HFFc6 (cell line): ENCODE results near the gene ADAMTS13. TPM values are rescaled to one million over a fixed set of nuclear protein-coding genes. Genes with fewer than 3 reads are reported as not detected.

Experiments used
- DNase-seq: peaks from one replicate; pipeline ENCODE4 v3.0.0-alpha.2; 2018
- H3K27ac Mint-ChIP-seq: 2 replicates; pipeline ENCODE4 v1.8.0; 2020; ENCODE audit warnings: mild to moderate bottlenecking, mixed read lengths
- H3K27me3 Mint-ChIP-seq: 2 replicates; pipeline ENCODE4 v1.8.0; 2021; ENCODE audit warnings: mild to moderate bottlenecking, moderate library complexity, mixed read lengths; ENCODE audit not compliant: insufficient read depth
- H3K36me3 Mint-ChIP-seq: 2 replicates; pipeline ENCODE4 v1.8.0; 2021; ENCODE audit warnings: low read depth, mixed read lengths
- H3K4me1 Mint-ChIP-seq: 2 replicates; pipeline ENCODE4 v1.8.0; 2020; ENCODE audit warnings: low read depth, mixed read lengths
- H3K4me3 Mint-ChIP-seq: 2 replicates; pipeline ENCODE4 v1.8.0; 2020; ENCODE audit warnings: mild to moderate bottlenecking, moderate library complexity, mixed read lengths
- H3K9me3 Mint-ChIP-seq: 2 replicates; pipeline ENCODE4 v1.8.0; 2020; ENCODE audit warnings: mild to moderate bottlenecking, mixed read lengths
- total RNA-seq, 6 experiments: library from RNA; stranded (reverse); fragmentation: NEBNext Ultra II Directional; extraction: Animal tissue kit (Norgen Biotek cat#: 25700); gene quantifications; 2 replicates in 1 of 6; 3 replicates in 5 of 6; pipeline ENCODE4 v1.2.3, GENCODE V29; 2021
- TF ChIP-seq, protein P1 (sequence below): fragments of 200-600 bp; sonication (generic); IDR thresholded peaks from 2 replicates; pipeline ENCODE4 v1.5.0; 2021; ENCODE audit warnings: antibody characterized with exemption, mild to moderate bottlenecking

ADAMTS13 gene
- total RNA-seq, 6 experiments from 2014 or later: 0.41 to 1.2 (median 0.74) TPM

DNA sequence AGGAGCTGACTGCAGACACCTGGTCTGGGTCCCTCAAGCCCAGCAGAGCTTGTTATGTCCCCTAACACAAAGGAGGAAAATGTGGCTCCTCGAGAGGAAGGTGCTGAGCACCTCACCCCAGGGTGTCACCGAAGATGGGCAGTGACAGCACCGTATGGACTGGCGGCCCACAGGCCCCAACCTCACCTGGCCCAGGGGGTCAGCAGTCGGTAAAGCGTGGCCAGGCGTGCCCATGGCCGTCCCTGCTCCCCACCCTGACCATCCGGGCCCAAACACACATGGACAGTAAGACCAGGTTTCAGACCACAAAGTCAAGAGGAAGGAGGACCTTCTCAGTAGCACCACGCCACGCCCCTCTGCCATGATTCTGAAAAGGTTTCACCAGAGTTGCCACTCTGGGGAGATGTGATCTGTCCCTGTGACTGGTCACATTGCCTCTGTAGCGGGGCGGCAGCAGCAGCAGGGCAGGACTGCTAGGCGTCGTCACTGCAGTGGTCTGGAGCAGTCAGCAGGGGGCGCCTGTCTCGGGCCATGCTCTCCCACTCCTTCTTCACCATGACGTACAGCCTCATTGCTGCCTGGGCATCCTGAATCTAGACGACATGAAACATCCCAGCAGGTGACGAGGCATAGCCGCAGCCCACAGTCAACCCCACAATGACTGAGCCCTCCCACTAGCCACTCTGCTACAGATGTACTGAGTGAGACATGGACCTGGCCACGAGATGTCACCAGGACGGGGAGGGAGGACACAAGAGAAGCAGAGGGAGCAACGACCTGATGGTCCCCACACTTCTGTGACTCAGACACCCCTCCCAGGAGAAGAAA, 15.5 kb upstream of the ADAMTS13 start:
- H3K27ac Mint-ChIP-seq: peak overlapping the region; percentile 38
- H3K27me3 Mint-ChIP-seq: peaks cover 2% of the 10 kb centered on the region
- peaks cover 37% of the 10 kb centered on the region for H3K36me3 Mint-ChIP-seq
- no peak overlapping the region for H3K4me3 Mint-ChIP-seq
- TF ChIP-seq, protein P1, sequence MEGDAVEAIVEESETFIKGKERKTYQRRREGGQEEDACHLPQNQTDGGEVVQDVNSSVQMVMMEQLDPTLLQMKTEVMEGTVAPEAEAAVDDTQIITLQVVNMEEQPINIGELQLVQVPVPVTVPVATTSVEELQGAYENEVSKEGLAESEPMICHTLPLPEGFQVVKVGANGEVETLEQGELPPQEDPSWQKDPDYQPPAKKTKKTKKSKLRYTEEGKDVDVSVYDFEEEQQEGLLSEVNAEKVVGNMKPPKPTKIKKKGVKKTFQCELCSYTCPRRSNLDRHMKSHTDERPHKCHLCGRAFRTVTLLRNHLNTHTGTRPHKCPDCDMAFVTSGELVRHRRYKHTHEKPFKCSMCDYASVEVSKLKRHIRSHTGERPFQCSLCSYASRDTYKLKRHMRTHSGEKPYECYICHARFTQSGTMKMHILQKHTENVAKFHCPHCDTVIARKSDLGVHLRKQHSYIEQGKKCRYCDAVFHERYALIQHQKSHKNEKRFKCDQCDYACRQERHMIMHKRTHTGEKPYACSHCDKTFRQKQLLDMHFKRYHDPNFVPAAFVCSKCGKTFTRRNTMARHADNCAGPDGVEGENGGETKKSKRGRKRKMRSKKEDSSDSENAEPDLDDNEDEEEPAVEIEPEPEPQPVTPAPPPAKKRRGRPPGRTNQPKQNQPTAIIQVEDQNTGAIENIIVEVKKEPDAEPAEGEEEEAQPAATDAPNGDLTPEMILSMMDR: peak; percentile 95
- peak; percentile 62 for DNase-seq
- H3K9me3 Mint-ChIP-seq: no peaks in the 10 kb centered on the region
- H3K4me1 Mint-ChIP-seq: peaks cover 22% of the 10 kb centered on the region

DNA sequence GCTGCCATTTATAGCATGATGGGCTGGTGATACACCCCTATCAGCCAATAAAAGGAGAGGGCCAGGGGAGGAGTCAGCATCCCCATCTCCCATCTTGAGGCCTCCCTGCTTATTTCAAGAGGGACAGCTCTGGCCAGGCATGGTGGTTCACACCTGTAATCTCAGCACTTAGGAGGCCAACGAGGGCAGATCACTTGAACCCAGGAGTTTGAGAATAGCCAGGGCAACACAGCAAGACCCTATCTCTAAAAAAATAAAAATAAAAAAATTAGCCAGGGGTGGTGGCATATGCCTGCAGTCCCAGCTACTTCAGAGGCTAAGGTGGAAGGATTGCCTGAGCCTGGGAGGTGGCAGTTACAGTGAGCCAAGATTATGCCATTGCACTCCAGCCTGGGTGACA, 14.1 kb upstream of the ADAMTS13 start:
- H3K4me3 Mint-ChIP-seq: no peak overlapping the region
- DNase-seq: no peak
- H3K9me3 Mint-ChIP-seq: no peaks in the 10 kb centered on the region
- TF ChIP-seq, protein P1: no peak
- H3K27me3 Mint-ChIP-seq: peaks cover 3% of the 10 kb centered on the region
- H3K36me3 Mint-ChIP-seq: peaks cover 37% of the 10 kb centered on the region
- H3K27ac Mint-ChIP-seq: no peak overlapping the region
- H3K4me1 Mint-ChIP-seq: peaks cover 22% of the 10 kb centered on the region

DNA sequence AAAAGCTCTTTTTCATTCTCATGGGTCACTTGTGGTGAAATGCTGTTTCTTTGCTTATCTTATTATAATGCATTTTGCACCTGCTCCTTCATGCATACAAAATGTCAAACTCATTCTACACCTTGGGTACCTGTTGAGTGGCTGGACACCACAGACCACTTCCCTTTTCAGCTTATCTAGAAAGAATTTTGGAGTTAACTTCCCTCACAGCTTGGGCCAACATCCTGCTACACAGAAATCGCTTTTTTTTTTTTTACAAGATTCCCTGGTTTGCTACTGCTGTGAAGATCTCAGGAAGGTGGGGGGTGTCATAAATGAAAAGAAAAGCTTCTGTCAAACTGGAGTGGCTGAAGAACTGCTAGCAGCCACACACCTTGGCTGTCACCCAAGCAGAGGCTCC, 7.0 kb upstream of the ADAMTS13 start:
- DNase-seq: no peak
- Mint-ChIP-seq H3K27ac (no peak overlapping the region), H3K27me3 (peaks cover 1% of the 10 kb centered on the region; the same call in 1 of the 2 replicates), H3K4me1 (peaks cover 16% of the 10 kb centered on the region), H3K9me3 (no peaks in the 10 kb centered on the region), H3K36me3 (peaks cover 13% of the 10 kb centered on the region), H3K4me3 (no peak overlapping the region)
- TF ChIP-seq, protein P1: no peak

DNA sequence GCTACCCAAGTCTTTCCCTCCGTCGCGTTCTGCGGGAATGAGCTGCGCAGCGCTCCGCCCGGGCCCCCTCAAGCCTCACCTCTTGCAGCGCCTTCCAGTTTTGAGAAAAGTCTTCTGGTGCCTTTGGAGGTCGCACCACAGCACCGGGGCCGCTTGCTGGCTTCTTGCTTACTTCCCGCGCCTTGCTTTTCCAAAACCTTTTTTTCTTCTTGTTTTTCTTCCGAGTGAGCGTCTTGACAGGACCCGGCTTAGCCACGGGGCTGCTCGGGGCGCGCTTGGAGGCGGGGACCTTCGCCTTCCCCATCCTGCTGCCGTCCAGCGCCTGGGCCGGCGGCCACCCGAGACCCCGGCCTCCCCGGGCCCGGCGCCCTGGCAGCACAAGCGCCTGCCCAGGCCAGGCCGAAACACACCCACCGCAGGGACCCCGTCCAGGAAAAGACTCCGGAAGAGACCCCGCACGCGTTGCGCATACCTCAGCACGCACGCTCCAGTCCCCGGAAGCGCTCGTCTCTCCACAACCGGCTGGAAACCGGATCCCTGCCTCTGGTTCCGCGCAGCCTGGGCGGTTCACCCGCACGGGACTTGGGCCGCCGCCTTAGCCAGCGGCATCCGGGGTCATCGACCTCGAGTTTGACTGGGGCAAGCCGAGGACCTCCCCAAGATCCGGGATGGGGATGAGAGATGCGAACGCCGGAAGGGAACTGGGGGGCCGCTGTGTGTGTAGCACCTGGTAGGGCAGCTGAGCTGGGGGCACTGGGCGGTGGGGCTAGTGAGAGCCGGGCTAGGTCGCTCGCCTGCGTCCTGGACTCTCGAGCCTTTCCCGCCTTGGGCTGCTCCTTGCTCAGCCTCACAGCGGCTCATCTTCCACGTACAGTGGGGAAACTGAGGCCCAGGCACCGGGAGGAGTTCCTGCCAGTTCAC, 4.4 kb upstream of the ADAMTS13 start, which contains the start of gene REXO4:
REXO4 (minus strand) TSS at position 470 of the 921 bp plus-strand sequence; CDS start at position 304, 166 bp downstream.
- Mint-ChIP-seq H3K27ac (peak within 1 kb of the TSS; percentile 86), H3K27me3 (no peaks in the 10 kb centered on the region; the same call in 1 of the 2 replicates)
- TF ChIP-seq, protein P1: no peak

DNA sequence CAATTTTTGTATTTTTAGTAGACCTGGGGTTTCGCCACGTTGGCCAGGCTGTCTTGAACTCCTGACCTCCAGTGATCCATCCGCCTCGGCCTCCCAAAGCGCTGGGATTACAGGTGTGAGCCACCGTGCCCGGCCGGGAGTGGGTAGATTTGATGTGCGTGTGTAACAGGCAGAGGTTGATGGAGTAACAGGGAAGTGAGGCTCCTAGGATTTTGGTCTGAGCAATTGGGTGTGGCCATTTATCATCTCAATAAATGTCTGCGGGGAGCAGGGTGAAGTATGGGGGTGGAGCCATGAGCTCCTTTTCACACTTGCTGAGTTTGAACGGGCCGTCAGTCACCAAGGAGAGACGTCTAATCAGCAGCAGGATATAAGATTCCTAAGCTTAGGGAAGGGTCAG, 3.2 kb upstream of the ADAMTS13 start:
- no peaks in the 10 kb centered on the region for H3K9me3 Mint-ChIP-seq
- peak overlapping the region; percentile 86 for H3K27ac Mint-ChIP-seq
- TF ChIP-seq, protein P1: no peak
- DNase-seq: no peak
- H3K36me3 Mint-ChIP-seq: peaks cover 8% of the 10 kb centered on the region
- H3K4me1 Mint-ChIP-seq: peaks cover 16% of the 10 kb centered on the region
- H3K4me3 Mint-ChIP-seq: peak overlapping the region; percentile 97
- H3K27me3 Mint-ChIP-seq: no peaks in the 10 kb centered on the region; the same call in 1 of the 2 replicates

More for the DNA sequence above, 4.4 kb upstream of the ADAMTS13 start, which contains the start of gene REXO4:
- Mint-ChIP-seq H3K4me1 (peaks cover 16% of the 10 kb centered on the region), H3K9me3 (no peaks in the 10 kb centered on the region), H3K4me3 (peak within 1 kb of the TSS; percentile 97), H3K36me3 (peaks cover 8% of the 10 kb centered on the region)
- peak; percentile 76 for DNase-seq
